Skin epidermis (tissue), 12 donors: ENCODE data around the gene FAM118B.

Experiments used
- H3K27ac ChIP-seq, 21 experiments: fragments of 200-600 bp; sonication (generic) in 11 of 21; one replicate each; pipeline ENCODE4 v1.5.0; 2020; ENCODE audit warnings: mild to moderate bottlenecking in 3 of 21, inconsistent platforms in 2 of 21, moderate library complexity in 2 of 21
- H3K4me3 ChIP-seq, 7 experiments: fragments of 200-600 bp; sonication (generic) in 2 of 7; one replicate each; pipeline ENCODE4 v1.5.0; 2020; ENCODE audit warnings: inconsistent platforms in 2 of 7, mild to moderate bottlenecking in 2 of 7, moderate library complexity in 1 of 7

Gene FAM118B

GRCh38 chr11:126257764-126258163 is 46.2 kb downstream of the FAM118B start:
- no peak overlapping the region for H3K4me3 ChIP-seq
- H3K27ac ChIP-seq: no peak overlapping the region

GRCh38 chr11:126262216-126262615 is 50.6 kb downstream of the FAM118B start:
- H3K4me3 ChIP-seq: no peak overlapping the region
- H3K27ac ChIP-seq: no peak overlapping the region

- Histone ChIP-seq H3K4me3 (no peak overlapping the region), H3K27ac (no peak overlapping the region)
Measured at GRCh38 chr11:126263489-126263888, 51.9 kb downstream of the FAM118B start.

GRCh38 chr11:126265811-126266210 is 54.2 kb downstream of the FAM118B start:
- Histone ChIP-seq H3K27ac (no peak overlapping the region), H3K4me3 (no peak overlapping the region)

- H3K4me3 ChIP-seq: peak overlapping the region; percentile 69 to 92 (median 86)
- peak overlapping the region in 19 of 21 experiments; percentile 86 to 98 (median 94) for H3K27ac ChIP-seq
Measured at GRCh38 chr11:126267650-126268049, 56.1 kb downstream of the FAM118B start.

GRCh38 chr11:126268361-126268707 is 56.8 kb downstream of the FAM118B start:
- Histone ChIP-seq H3K27ac (peak overlapping the region; percentile 77 to 98 (median 94)), H3K4me3 (peak overlapping the region; percentile 69 to 92 (median 86))

GRCh38 chr11:126268708-126269579 is 57.4 kb downstream of the FAM118B start, which contains the start of the genes FOXRED1 and SRPRA:
Gene FOXRED1 (plus strand): TSS chr11:126269154. CDS start chr11:126269207, 53 bp downstream.
Gene SRPRA (minus strand): TSS chr11:126268895. CDS start chr11:126268804, 91 bp downstream.
- H3K27ac ChIP-seq: peak within 1 kb of the TSS; percentile 77 to 98 (median 94)
- peak within 1 kb of the TSS; percentile 69 to 92 (median 86) for H3K4me3 ChIP-seq

GRCh38 chr11:126277322-126277721 is 65.7 kb downstream of the FAM118B start:
- H3K27ac ChIP-seq: no peak overlapping the region
- H3K4me3 ChIP-seq: no peak overlapping the region

GRCh38 chr11:126277780-126278179 is 66.2 kb downstream of the FAM118B start:
- no peak overlapping the region for H3K27ac ChIP-seq

GRCh38 chr11:126279191-126279590 is 67.6 kb downstream of the FAM118B start:
- no peak overlapping the region for H3K27ac ChIP-seq
- no peak overlapping the region for H3K4me3 ChIP-seq

More at GRCh38 chr11:126277780-126278179, 66.2 kb downstream of the FAM118B start:
- no peak overlapping the region for H3K4me3 ChIP-seq

- H3K4me3 ChIP-seq: no peak overlapping the region
- H3K27ac ChIP-seq: peak overlapping the region in 3 of 21 experiments; percentile 32 to 41 (median 39)
Measured at GRCh38 chr11:126280595-126280994, 69.0 kb downstream of the FAM118B start.

GRCh38 chr11:126281245-126281644 is 69.7 kb downstream of the FAM118B start:
- H3K27ac ChIP-seq: no peak overlapping the region
- H3K4me3 ChIP-seq: no peak overlapping the region

- peak overlapping the region in 1 of 7 experiments; percentile 48 for H3K4me3 ChIP-seq
- peak overlapping the region in 15 of 21 experiments; percentile 84 to 97 (median 92) for H3K27ac ChIP-seq
Measured at GRCh38 chr11:126281666-126282175, 70.1 kb downstream of the FAM118B start.

GRCh38 chr11:126282361-126282735 is 70.8 kb downstream of the FAM118B start:
- peak overlapping the region; percentile 39 to 97 (median 92) for H3K27ac ChIP-seq
- H3K4me3 ChIP-seq: peak overlapping the region; percentile 48 to 87 (median 61)

- Histone ChIP-seq H3K27ac (peak within 1 kb of the TSS; percentile 39 to 97 (median 92)), H3K4me3 (peak within 1 kb of the TSS; percentile 48 to 87 (median 61))
Measured at GRCh38 chr11:126282736-126283591, 71.4 kb downstream of the FAM118B start, which contains the start of gene TIRAP. Gene TIRAP (plus strand): TSS chr11:126283093. CDS start chr11:126290895, 7,802 bp downstream.

- no peak overlapping the region for H3K4me3 ChIP-seq
- H3K27ac ChIP-seq: peak overlapping the region in 1 of 21 experiments; percentile 19
Measured at GRCh38 chr11:126284829-126285228, 73.2 kb downstream of the FAM118B start.

GRCh38 chr11:126288237-126288636 is 76.7 kb downstream of the FAM118B start:
- no peak overlapping the region for H3K27ac ChIP-seq
- H3K4me3 ChIP-seq: no peak overlapping the region

- H3K4me3 ChIP-seq: no peak overlapping the region
- H3K27ac ChIP-seq: no peak overlapping the region
Measured at GRCh38 chr11:126290887-126291286, 79.3 kb downstream of the FAM118B start.

GRCh38 chr11:126293726-126294125 is 82.1 kb downstream of the FAM118B start:
- Histone ChIP-seq H3K27ac (no peak overlapping the region), H3K4me3 (no peak overlapping the region)

GRCh38 chr11:126297004-126297403 is 85.4 kb downstream of the FAM118B start:
- Histone ChIP-seq H3K27ac (no peak overlapping the region), H3K4me3 (no peak overlapping the region)
